ENCODE data around the gene NME4.
"Not testable (repeated sequence)": the region's sequence is repeated elsewhere in the genome, so short reads cannot be mapped to it uniquely, and the experiment has no call there.

The NME4 gene

DNA sequence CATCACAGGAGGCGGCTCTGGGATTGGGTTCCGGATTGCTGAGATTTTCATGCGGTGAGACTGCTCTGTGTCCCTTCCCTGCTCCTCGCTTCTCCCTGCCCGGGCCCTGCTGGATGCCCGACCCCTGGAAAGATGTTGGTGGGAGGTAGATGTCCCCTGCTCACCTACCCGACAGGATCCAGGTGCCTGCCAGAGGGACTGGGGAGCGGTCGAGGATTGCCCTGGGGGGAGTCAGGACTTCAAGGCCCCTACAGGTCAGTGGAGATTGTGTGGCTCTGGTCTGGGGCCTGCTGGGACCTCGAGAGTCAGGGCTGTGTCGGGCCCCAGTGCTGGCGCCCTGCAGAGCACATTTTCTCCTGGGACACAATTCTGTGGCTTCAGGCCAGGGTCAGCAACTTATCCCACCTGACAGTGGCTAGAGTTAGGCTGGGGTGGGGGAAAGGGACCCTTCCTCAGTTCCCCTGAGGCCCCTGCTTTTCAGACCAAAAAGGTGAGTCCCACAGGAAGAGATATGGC, 8.0 kb downstream of the NME4 start:
- TF ChIP-seq, protein P1, sequence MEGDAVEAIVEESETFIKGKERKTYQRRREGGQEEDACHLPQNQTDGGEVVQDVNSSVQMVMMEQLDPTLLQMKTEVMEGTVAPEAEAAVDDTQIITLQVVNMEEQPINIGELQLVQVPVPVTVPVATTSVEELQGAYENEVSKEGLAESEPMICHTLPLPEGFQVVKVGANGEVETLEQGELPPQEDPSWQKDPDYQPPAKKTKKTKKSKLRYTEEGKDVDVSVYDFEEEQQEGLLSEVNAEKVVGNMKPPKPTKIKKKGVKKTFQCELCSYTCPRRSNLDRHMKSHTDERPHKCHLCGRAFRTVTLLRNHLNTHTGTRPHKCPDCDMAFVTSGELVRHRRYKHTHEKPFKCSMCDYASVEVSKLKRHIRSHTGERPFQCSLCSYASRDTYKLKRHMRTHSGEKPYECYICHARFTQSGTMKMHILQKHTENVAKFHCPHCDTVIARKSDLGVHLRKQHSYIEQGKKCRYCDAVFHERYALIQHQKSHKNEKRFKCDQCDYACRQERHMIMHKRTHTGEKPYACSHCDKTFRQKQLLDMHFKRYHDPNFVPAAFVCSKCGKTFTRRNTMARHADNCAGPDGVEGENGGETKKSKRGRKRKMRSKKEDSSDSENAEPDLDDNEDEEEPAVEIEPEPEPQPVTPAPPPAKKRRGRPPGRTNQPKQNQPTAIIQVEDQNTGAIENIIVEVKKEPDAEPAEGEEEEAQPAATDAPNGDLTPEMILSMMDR (IDR thresholded peaks at IDR 0.05; ENCODE audit: insufficient read depth, low read depth, low read length, missing control alignments) = no peak
- H3K4me3 ChIP-seq (ENCODE audit: low read length) = no peak overlapping the region
- DNase-seq (ENCODE audit: low read depth) = no peak

DNA sequence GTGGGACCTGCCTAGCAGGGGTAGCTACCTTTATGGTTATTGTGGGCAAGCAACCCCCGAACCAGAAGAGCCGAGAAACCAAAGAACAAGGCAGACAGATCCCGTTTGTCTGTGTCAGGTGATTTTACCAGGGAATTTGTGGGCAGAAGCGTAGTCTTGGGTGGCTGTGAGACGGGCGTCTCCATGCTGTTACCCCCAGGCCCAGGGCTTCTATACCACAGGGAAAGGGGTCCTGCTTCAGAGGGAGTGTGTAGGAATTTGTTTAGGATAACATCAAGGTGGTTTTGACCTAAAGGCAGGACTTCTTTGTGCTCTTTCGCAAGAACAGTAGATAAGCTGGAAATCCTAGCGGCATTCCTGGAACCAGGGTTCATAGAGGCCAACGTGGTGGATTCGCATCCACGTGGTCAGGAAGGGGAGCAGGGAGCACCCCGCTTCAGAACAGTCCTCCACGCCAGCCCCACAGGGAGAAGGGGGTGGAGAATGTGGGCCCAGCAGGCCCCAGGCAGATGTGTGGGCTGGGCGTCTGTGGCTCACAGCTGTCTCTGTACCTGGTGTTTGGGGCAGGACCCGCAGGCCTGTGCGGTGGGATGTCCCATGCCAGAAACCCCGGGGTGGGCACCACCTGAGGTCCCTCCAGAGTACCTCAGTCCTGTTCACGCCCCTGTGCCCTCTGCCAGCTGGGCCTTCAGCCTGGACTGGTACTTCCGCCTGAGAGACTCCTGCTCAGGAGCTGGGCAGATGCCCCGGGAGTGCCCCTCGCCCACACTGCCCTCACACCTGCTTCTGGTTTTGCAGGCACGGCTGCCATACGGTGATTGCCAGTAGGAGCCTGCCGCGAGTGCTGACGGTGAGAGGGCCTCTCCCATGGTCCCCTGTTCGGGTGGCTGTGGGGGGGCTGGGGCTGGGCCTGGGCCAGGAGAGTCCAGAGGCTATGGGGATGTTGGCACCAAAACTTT, 8.8 kb downstream of the NME4 start:
- H3K4me3 ChIP-seq (ENCODE audit: low read length) = no peak overlapping the region
- TF ChIP-seq, protein P1 (IDR thresholded peaks at IDR 0.05; ENCODE audit: insufficient read depth, low read depth, low read length, missing control alignments) = no peak
- DNase-seq (ENCODE audit: low read depth) = no peak

DNA sequence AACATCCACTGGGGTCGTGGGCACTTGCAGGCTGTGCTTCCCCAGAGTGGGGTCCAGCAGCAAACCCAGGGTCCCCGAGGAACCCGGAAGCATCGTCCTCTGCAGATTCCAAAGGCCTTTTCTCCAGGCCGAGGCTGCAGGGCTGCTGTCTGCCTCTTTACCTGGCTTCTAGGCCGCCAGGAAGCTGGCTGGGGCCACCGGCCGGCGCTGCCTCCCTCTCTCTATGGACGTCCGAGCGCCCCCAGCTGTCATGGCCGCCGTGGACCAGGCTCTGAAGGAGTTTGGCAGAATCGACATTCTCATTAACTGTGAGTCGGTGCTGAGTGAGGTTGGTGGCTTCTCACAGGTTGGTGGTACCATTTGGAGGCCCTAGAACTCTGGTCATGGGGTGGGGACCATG, 10.3 kb downstream of the NME4 start:
- TF ChIP-seq, protein P1 (IDR thresholded peaks at IDR 0.05; ENCODE audit: insufficient read depth, low read depth, low read length, missing control alignments) = no peak
- no peak overlapping the region for H3K4me3 ChIP-seq (ENCODE audit: low read length)
- no peak for DNase-seq (ENCODE audit: low read depth)

DNA sequence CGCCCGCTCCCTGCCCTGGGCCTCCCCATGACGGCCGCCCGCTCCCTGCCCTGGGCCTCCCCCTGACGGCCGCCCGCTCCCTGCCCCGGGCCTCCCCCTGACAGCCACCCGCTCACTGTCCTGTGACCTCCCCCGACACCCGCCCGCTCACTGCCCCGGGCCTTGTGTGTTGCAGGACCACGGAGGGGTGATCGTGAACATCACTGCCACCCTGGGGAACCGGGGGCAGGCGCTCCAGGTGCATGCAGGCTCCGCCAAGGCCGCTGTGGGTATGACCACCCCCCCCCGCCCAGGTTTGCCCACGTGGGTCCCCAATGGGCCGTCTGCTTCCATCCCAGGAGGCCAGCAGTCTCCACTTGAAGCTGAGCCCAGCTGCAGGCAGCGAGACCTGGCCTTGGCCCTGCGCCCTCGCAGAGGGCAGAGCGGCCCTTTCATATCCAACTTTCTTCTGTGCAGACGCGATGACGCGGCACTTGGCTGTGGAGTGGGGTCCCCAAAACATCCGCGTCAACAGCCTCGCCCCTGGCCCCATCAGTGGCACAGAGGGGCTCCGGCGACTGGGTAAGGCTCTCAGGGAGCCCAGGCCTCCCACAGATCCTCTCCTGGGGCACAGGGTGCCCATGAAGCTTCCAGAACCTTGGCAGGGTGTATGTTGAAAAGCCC, 13.6 kb downstream of the NME4 start:
- TF ChIP-seq, protein P1 (IDR thresholded peaks at IDR 0.05; ENCODE audit: insufficient read depth, low read depth, low read length, missing control alignments) = no peak
- H3K4me3 ChIP-seq (ENCODE audit: low read length) = no peak overlapping the region
- no peak for DNase-seq (ENCODE audit: low read depth)

DNA sequence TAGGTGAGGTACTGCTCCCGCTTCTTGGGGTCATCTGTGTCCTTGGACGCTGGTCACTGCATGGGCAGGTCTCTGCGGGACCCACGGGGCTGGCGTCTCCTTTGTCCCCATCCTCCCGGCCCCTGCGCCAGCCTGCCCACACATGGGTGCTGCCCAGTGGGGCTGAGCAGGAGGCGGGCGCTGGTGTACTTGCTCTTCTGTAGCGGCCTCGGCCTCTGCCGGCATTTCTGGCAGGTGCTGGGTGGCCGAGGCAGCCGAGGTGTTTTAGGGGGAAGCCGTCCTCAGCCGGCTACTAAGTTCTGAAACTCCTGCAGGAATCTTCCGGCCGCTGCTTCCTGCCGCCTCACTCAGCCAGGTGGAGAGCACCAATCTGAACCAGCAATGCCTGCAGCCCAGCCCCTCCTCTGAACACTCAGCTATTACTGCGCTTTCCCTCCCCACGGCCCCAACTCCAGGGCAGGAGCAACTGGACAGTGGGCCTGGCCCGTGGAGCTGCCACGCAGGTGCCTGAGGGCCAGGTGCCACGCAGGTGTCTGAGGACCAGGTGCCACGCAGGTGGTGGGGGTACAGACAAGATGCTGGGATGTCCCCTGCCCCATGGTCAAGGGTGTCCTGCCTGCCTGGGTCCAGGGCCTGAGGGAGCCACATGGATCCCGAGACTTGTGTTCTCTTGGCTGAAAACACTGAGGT, 14.7 kb downstream of the NME4 start:
- TF ChIP-seq, protein P1 (IDR thresholded peaks at IDR 0.05; ENCODE audit: insufficient read depth, low read depth, low read length, missing control alignments) = no peak
- no peak overlapping the region for H3K4me3 ChIP-seq (ENCODE audit: low read length)

DNA sequence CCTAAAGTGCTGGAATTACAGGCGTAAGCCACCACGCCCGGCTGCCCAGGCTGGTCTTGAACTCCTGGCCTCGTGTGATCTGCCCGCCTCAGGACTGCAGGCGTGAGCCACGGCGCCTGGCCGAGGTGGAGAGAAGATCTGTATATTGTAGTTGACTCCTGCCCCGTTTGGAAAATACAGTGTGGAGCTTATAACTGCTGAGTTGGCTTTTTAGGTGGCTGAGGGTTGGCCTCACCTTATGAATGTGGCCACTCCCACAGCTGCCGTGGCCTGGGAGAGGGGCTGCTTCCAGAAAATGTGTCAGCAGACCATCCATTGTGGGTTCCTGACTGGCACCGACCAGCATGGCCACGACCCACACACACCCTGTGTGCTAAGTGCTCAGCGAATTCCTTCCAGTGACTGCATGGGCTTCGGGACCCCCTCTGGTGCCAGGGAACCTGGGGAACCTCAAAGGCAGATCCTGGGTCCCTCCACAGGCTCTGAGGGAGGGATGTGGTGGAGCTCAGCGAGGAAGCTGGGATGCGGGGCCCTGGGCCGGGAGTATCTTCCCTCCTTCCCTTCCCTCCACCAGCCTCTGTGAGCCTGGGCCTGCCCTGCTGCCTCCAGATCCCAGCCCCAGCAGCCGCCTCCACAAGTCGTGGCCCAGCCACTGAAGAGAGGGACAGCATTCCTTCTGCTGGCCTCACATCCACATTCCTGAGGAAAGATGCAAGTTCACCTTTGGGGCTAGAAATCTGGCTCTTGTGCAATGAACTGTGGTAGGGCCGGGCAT, 17.6 kb downstream of the NME4 start:
- peak; percentile 87 for DNase-seq (ENCODE audit: low read depth)
- TF ChIP-seq, protein P1 (IDR thresholded peaks at IDR 0.05; ENCODE audit: insufficient read depth, low read depth, low read length, missing control alignments) = no peak
- no peak overlapping the region for H3K4me3 ChIP-seq (ENCODE audit: low read length)

More for the DNA sequence above, 14.7 kb downstream of the NME4 start:
- DNase-seq (ENCODE audit: low read depth) = no peak

DNA sequence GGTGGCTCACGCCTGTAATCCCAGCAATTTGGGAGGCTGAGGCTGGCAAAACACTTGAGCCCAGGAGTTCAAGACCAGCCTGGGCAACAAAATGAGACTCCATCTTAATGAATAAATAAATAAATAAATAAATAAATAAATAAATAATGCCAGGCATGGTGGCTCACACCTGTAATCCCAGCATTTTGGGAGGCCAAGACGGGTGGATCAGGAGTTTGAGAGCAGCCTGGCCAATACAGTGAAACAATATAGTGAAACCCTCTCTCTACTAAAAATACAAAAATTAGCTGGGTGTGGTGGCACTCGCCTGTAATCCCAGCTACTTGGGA, 18.1 kb downstream of the NME4 start:
- not testable (repeated sequence) for H3K4me3 ChIP-seq (ENCODE audit: low read length); DNase-seq (ENCODE audit: low read depth)

DNA sequence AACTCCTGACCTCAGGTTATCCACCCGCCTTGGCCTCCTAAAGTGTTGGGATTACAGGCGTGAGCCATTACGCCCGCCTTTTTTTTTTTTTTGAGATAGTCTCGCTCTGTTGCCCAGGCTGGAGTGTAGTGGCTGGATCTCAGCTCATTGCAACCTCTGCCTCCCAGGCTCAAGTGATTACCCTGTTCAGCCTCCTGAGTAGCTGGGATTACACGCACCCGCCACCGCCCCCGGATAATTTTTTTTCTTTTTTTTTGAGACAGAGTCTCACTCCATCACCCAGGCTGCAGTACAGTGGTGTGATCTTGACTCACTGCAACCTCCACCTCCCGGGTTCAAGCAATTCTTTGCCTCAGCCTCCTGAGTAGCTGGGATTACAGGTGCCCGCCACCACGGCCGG, 25.2 kb downstream of the NME4 start:
- DNase-seq (ENCODE audit: low read depth) = not testable (repeated sequence)

More for the DNA sequence above, 25.2 kb downstream of the NME4 start:
- not testable (repeated sequence) for H3K4me3 ChIP-seq (ENCODE audit: low read length)

Data from epithelial cell of esophagus (primary cell).